ENCODE measurements around the gene ADA.
"Not testable (repeated sequence)": the region's sequence is repeated elsewhere in the genome, so short reads cannot be mapped to it uniquely, and the experiment has no call there.

Gene ADA

GRCh38 chr20:44599715-44600114, 51.8 kb downstream of the ADA start:
- DNase-seq (ENCODE audit: low spot score) = no peak

GRCh38 chr20:44598423-44599305, 52.8 kb downstream of the ADA start:
- DNase-seq (ENCODE audit: low spot score) = peak; percentile 24

GRCh38 chr20:44597930-44598329, 53.6 kb downstream of the ADA start:
- no peak for DNase-seq (ENCODE audit: low spot score)

GRCh38 chr20:44597516-44597915, 54.0 kb downstream of the ADA start:
- DNase-seq (ENCODE audit: low spot score) = no peak

- DNase-seq (ENCODE audit: low spot score) = no peak
These were observed 54.6 kb downstream of the ADA start for GRCh38 chr20:44596876-44597275.

GRCh38 chr20:44596010-44596409, 55.5 kb downstream of the ADA start:
- no peak for DNase-seq (ENCODE audit: low spot score)

GRCh38 chr20:44594730-44595129, 56.8 kb downstream of the ADA start:
- DNase-seq (ENCODE audit: low spot score) = peak; percentile 49

GRCh38 chr20:44593751-44594150, 57.7 kb downstream of the ADA start:
- no peak for DNase-seq (ENCODE audit: low spot score)

GRCh38 chr20:44592366-44592765, 59.1 kb downstream of the ADA start:
- no peak for DNase-seq (ENCODE audit: low spot score)

GRCh38 chr20:44590980-44591778, 60.3 kb downstream of the ADA start:
- DNase-seq (ENCODE audit: low spot score) = no peak

- DNase-seq (ENCODE audit: low spot score) = no peak
These were observed 62.0 kb downstream of the ADA start for GRCh38 chr20:44589537-44589936.

GRCh38 chr20:44588321-44588720, 63.2 kb downstream of the ADA start:
- DNase-seq (ENCODE audit: low spot score) = not testable (repeated sequence)

GRCh38 chr20:44587035-44587980, 64.2 kb downstream of the ADA start:
- no peak for DNase-seq (ENCODE audit: low spot score)

GRCh38 chr20:44586289-44586911, 65.1 kb downstream of the ADA start:
- DNase-seq (ENCODE audit: low spot score) = no peak

GRCh38 chr20:44585057-44585963, 66.2 kb downstream of the ADA start:
- no peak for DNase-seq (ENCODE audit: low spot score)

GRCh38 chr20:44584162-44584561, 67.3 kb downstream of the ADA start:
- no peak for DNase-seq (ENCODE audit: low spot score)

- no peak for DNase-seq (ENCODE audit: low spot score)
These were observed 68.3 kb downstream of the ADA start for GRCh38 chr20:44583157-44583556.

- no peak for DNase-seq (ENCODE audit: low spot score)
These were observed 69.0 kb downstream of the ADA start, which contains the start of gene PKIG for GRCh38 chr20:44582311-44583025. Gene PKIG, plus strand, starts transcription at chr20:44582579. Its CDS starts 31,978 bp downstream, at chr20:44614557.

- no peak for DNase-seq (ENCODE audit: low spot score)
These were observed 70.0 kb downstream of the ADA start for GRCh38 chr20:44581515-44581914.

Data from hematopoietic multipotent progenitor cell treated with erythropoietin and hydrocortisone succinate and interleukin-3 and kit ligand, for 15 days (in vitro differentiated cells).